Right lobe of liver (tissue), 6 donors: Measurements from ENCODE around the gene ISM1. TPM values are rescaled to one million over a fixed set of nuclear protein-coding genes. Genes with fewer than 3 reads are reported as not detected.

ENCODE experiments used
- ATAC-seq, 4 donors: fragments of 200-7000 bp; cut with Tn5 transposase; one replicate each; pipeline ENCODE4 v1.9.1; 2020; ENCODE audit warnings: mild to moderate bottlenecking in 4 of 4, moderate library complexity in 4 of 4
- DNase-seq, 3 donors: peaks; one replicate each; pipeline ENCODE4 v3.0.0-alpha.2; 2020
- H3K27ac ChIP-seq, 3 donors: fragments of 200-600 bp; one replicate each; pipeline ENCODE4 v1.8.0; 2022
- H3K27me3 ChIP-seq, 2 donors: fragments of 200-600 bp; one replicate each; pipeline ENCODE4 v1.8.0; 2022
- H3K36me3 ChIP-seq, 4 donors: fragments of 200-600 bp; sonication (generic) in 1 of 4; one replicate each; pipeline versions ENCODE4 v1.5.1 to v1.8.0; 2017 to 2022; ENCODE audit warnings: control low read depth in 1 of 4
- H3K4me1 ChIP-seq, 4 donors: fragments of 200-600 bp; sonication (generic) in 1 of 4; one replicate each; pipeline versions ENCODE4 v1.5.1 to v1.8.0; 2017 to 2022; ENCODE audit warnings: control low read depth in 1 of 4
- H3K4me3 ChIP-seq, 3 donors: fragments of 200-600 bp; one replicate each; pipeline ENCODE4 v1.8.0; 2022
- H3K9me3 ChIP-seq, 4 donors: fragments of 200-600 bp; sonication (generic) in 1 of 4; one replicate each; pipeline versions ENCODE4 v1.5.1 to v1.8.0; 2017 to 2022; ENCODE audit warnings: control low read depth in 1 of 4
- CTCF ChIP-seq, 4 donors: fragments of 200-600 bp in 3 of 4; fragments of 450-650 bp in 1 of 4; IDR thresholded peaks; one replicate each; pipeline versions ENCODE4 v1.5.1 to v1.8.0; 2016 to 2022; ENCODE audit warnings: antibody characterized with exemption in 4 of 4, mild to moderate bottlenecking in 2 of 4
- POLR2A ChIP-seq: fragments of 450-650 bp; IDR thresholded peaks from one replicate; pipeline ENCODE4 v1.6.1; 2017; ENCODE audit warnings: antibody characterized with exemption, mild to moderate bottlenecking
- WGBS: methylation state at CpG from one replicate; pipeline ENCODE4 v1.1.6; 2018; ENCODE audit warnings: low coverage, low lambda C conversion rate; ENCODE audit not compliant: insufficient coverage; ENCODE audit errors: missing lambda C conversion rate; 5-methylcytosine and 5-hydroxymethylcytosine counted together
- intact Hi-C, 2 donors: fragments of 100-400 bp; cut with DNase I; formaldehyde crosslinking; loops; one replicate each; pipeline versions ENCODE4 v1.11.2 to v1.14.1; 2022
- total RNA-seq, 6 experiments: library from RNA; depleted of rRNA in 2 of 6; stranded (reverse); fragments of >200 nt in 2 of 6; fragmentation: NEBNext Ultra II Directional in 3 of 6; extraction: Animal tissue kit (Norgen Biotek cat#: 25700) in 3 of 6; gene quantifications; one replicate each; pipeline versions ENCODE4 v1.1.0 to v1.2.4, GENCODE V29; 2016 to 2023
- donor health status: DM: no; HTN: yes; CAD: no.
- donor health status: DM: no; HTN: no; CAD: no.
- donor health status: DM: no; HTN: no; CAD: no.
- donor health status: DM: no; HTN: yes; CAD: no.
- donor health status: DM: no; HTN: yes; CAD: no.

The ISM1 gene
- total RNA-seq, 6 experiments from 2014 or later: 2.1 to 5.5 (median 3.2) TPM

- no peaks in the 10 kb centered on the region for H3K4me1 ChIP-seq
- TF ChIP-seq POLR2A (no peak), CTCF (IDR thresholded peaks at IDR 0.05) (no peak)
- no peak overlapping the region for H3K4me3 ChIP-seq
- intact Hi-C loops: no loop called here
- no peaks in the 10 kb centered on the region for H3K36me3 ChIP-seq
- H3K27ac ChIP-seq: no peak overlapping the region
- H3K27me3 ChIP-seq: no peaks in the 10 kb centered on the region
- no peak for DNase-seq
- WGBS: 77% methylated on average over 2 of the region's 2 CpGs
- no peak for ATAC-seq
- H3K9me3 ChIP-seq: no peaks in the 10 kb centered on the region
Observed at GRCh38 chr20:13228771-13229170, 7.7 kb downstream of the ISM1 start.

GRCh38 chr20:13229538-13229937, 8.5 kb downstream of the ISM1 start:
- H3K36me3 ChIP-seq: no peaks in the 10 kb centered on the region

GRCh38 chr20:13231031-13231752, 10.1 kb downstream of the ISM1 start:
- ATAC-seq: peak in 3 of 4 donors; percentile 20 to 93 (median 42)
- H3K27ac ChIP-seq: no peak overlapping the region
- H3K4me1 ChIP-seq: peaks cover 0 to 15% (median 2%) of the 10 kb centered on the region in 4 donors
- H3K9me3 ChIP-seq: no peaks in the 10 kb centered on the region
- DNase-seq: no peak
- H3K4me3 ChIP-seq: no peak overlapping the region
- intact Hi-C loops: no loop called here
- TF ChIP-seq CTCF (IDR thresholded peaks at IDR 0.05): no peak
- no peaks in the 10 kb centered on the region for H3K36me3 ChIP-seq
- WGBS: 47% methylated on average over 5 of the region's 7 CpGs
- no peaks in the 10 kb centered on the region for H3K27me3 ChIP-seq

More at GRCh38 chr20:13229538-13229937, 8.5 kb downstream of the ISM1 start:
- TF ChIP-seq POLR2A: no peak
- TF ChIP-seq CTCF (IDR thresholded peaks at IDR 0.05): no peak
- Histone ChIP-seq H3K27ac (no peak overlapping the region), H3K4me1 (no peaks in the 10 kb centered on the region), H3K27me3 (no peaks in the 10 kb centered on the region), H3K4me3 (no peak overlapping the region), H3K9me3 (no peaks in the 10 kb centered on the region)
- ATAC-seq (no peak), DNase-seq (no peak)
- intact Hi-C loops: no loop called here

- H3K27me3 ChIP-seq: no peaks in the 10 kb centered on the region
- no peak for TF ChIP-seq POLR2A
- no peak for TF ChIP-seq CTCF (IDR thresholded peaks at IDR 0.05)
- DNase-seq: no peak
- peaks cover 0 to 33% (median 6%) of the 10 kb centered on the region in 4 donors for H3K4me1 ChIP-seq
- no peak overlapping the region for H3K4me3 ChIP-seq
- no peak overlapping the region for H3K27ac ChIP-seq
- H3K9me3 ChIP-seq: no peaks in the 10 kb centered on the region
- 79% methylated on average over 4 of the region's 10 CpGs for WGBS
- ATAC-seq: no peak
- no peaks in the 10 kb centered on the region for H3K36me3 ChIP-seq
- intact Hi-C loops: no loop called here
Observed at GRCh38 chr20:13232999-13233398, 11.9 kb downstream of the ISM1 start.
